ENCODE results near the gene PGM2L1. TPM values are rescaled to one million over a fixed set of nuclear protein-coding genes. Genes with fewer than 3 reads are reported as not detected.

Gene PGM2L1
- total and polyA plus RNA-seq, 10 donors: 0.37 to 7.1 (median 4.9) TPM

GRCh38 chr11:74288911-74289310 lies 109.3 kb downstream of the PGM2L1 start:
- no peak for TF ChIP-seq POLR2AphosphoS5 (IDR thresholded peaks at IDR 0.05)
- no peak for TF ChIP-seq POLR2A (IDR thresholded peaks at IDR 0.05)
- no peak for TF ChIP-seq CTCF (IDR thresholded peaks at IDR 0.05 in 8 of 11, conservative IDR thresholded peaks at IDR 0.05 in 3 of 11)
- DNase-seq: no peak
- Histone ChIP-seq H3K36me3 (no peaks in the 10 kb centered on the region), H3K4me1 (no peaks in the 10 kb centered on the region), H3K4me3 (no peak overlapping the region), H3K27ac (no peak overlapping the region), H3K27me3 (replicated peaks in 1 of 7) (no peaks in the 10 kb centered on the region), H3K9me3 (no peaks in the 10 kb centered on the region)
- intact Hi-C loops (cut with DNase I; ENCODE audit: low total_unique reads): no loop called here
- WGBS, 5 donors: 23 to 36% (median 27%) methylated on average over 4 of the region's 4 CpGs

GRCh38 chr11:74288161-74288560 lies 110.1 kb downstream of the PGM2L1 start:
- intact Hi-C loops (cut with DNase I; ENCODE audit: low total_unique reads): no loop called here
- no peak for TF ChIP-seq POLR2AphosphoS5 (IDR thresholded peaks at IDR 0.05)
- no peak for TF ChIP-seq CTCF (IDR thresholded peaks at IDR 0.05 in 8 of 11, conservative IDR thresholded peaks at IDR 0.05 in 3 of 11)
- no peak for TF ChIP-seq POLR2A (IDR thresholded peaks at IDR 0.05)
- no peak for DNase-seq
- H3K36me3 ChIP-seq: no peaks in the 10 kb centered on the region
- 39 to 61% (median 52%) methylated on average over 1 of the region's 1 CpG for WGBS, 5 donors
- H3K4me1 ChIP-seq: no peaks in the 10 kb centered on the region
- no peak overlapping the region for H3K4me3 ChIP-seq
- H3K9me3 ChIP-seq: no peaks in the 10 kb centered on the region
- no peak overlapping the region for H3K27ac ChIP-seq
- no peaks in the 10 kb centered on the region for H3K27me3 ChIP-seq (replicated peaks in 1 of 7)

- intact Hi-C loops (cut with DNase I; ENCODE audit: low total_unique reads): no loop called here
- Histone ChIP-seq H3K27ac (no peak overlapping the region), H3K9me3 (no peaks in the 10 kb centered on the region), H3K4me3 (no peak overlapping the region), H3K4me1 (no peaks in the 10 kb centered on the region), H3K27me3 (replicated peaks in 1 of 7) (no peaks in the 10 kb centered on the region), H3K36me3 (no peaks in the 10 kb centered on the region)
- no peak for TF ChIP-seq POLR2A (IDR thresholded peaks at IDR 0.05)
- no peak for TF ChIP-seq POLR2AphosphoS5 (IDR thresholded peaks at IDR 0.05)
- no peak for TF ChIP-seq CTCF (IDR thresholded peaks at IDR 0.05 in 8 of 11, conservative IDR thresholded peaks at IDR 0.05 in 3 of 11)
- WGBS, 5 donors: 58 to 68% (median 67%) methylated on average over 2 of the region's 2 CpGs
- no peak for DNase-seq
Observed at GRCh38 chr11:74284466-74284865, 113.8 kb downstream of the PGM2L1 start.

GRCh38 chr11:74283580-74284180 lies 114.6 kb downstream of the PGM2L1 start:
- no peak for DNase-seq
- H3K9me3 ChIP-seq: no peaks in the 10 kb centered on the region
- H3K27ac ChIP-seq: no peak overlapping the region
- no peaks in the 10 kb centered on the region for H3K4me1 ChIP-seq
- no peak for TF ChIP-seq POLR2AphosphoS5 (IDR thresholded peaks at IDR 0.05)
- no peak for TF ChIP-seq POLR2A (IDR thresholded peaks at IDR 0.05)
- no peak for TF ChIP-seq CTCF (IDR thresholded peaks at IDR 0.05 in 8 of 11, conservative IDR thresholded peaks at IDR 0.05 in 3 of 11)
- H3K4me3 ChIP-seq: no peak overlapping the region
- intact Hi-C loops (cut with DNase I; ENCODE audit: low total_unique reads): no loop called here
- WGBS, 5 donors: 82 to 96% (median 90%) methylated on average over 3 of the region's 3 CpGs
- H3K36me3 ChIP-seq: no peaks in the 10 kb centered on the region
- no peaks in the 10 kb centered on the region for H3K27me3 ChIP-seq (replicated peaks in 1 of 7)
